Measurements from ENCODE around the gene FYN. TPM values are rescaled to one million over a fixed set of nuclear protein-coding genes. Genes with fewer than 3 reads are reported as not detected.

FYN gene
- total RNA-seq, 2 donors from 2014 or later, result 11.3 to 21.5 TPM

DNA sequence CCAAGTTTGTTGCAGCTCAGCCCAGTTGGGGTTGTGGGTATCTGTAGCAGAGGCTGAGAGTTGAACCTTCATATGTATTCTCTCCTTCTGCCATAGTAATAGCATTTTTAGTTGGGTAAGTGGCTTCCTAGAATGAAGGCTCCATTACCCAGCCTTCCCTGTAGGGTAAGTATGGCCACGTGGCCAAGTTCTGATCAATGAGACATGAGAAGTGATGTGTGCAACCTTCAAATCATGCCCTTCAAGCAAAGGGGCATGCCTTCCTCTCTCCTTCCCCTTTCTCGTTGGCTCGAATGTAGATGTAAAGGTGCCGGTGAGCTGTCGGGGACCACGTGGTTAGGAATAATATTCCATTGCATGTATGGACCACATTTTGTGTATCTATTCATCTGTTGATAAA, 254.8 kb downstream of the FYN start:
- H3K36me3 ChIP-seq, result no peaks in the 10 kb centered on the region
- no peak for DNase-seq

GRCh38 chr6:111617149-111617548, 256.1 kb downstream of the FYN start:
- Histone ChIP-seq H3K27me3 (no peaks in the 10 kb centered on the region), H3K9ac (ENCODE audit: low read depth in 2 of 2, low read length in 2 of 2) (no peak overlapping the region), H3K4me3 (no peak overlapping the region), H3K9me3 (no peaks in the 10 kb centered on the region), H3K27ac (no peak overlapping the region), H3K36me3 (no peaks in the 10 kb centered on the region), H3K4me1 (no peaks in the 10 kb centered on the region)
- intact Hi-C loops (cut with DNase I), result no loop called here
- DNase-seq, result no peak
- TF ChIP-seq, protein P1, sequence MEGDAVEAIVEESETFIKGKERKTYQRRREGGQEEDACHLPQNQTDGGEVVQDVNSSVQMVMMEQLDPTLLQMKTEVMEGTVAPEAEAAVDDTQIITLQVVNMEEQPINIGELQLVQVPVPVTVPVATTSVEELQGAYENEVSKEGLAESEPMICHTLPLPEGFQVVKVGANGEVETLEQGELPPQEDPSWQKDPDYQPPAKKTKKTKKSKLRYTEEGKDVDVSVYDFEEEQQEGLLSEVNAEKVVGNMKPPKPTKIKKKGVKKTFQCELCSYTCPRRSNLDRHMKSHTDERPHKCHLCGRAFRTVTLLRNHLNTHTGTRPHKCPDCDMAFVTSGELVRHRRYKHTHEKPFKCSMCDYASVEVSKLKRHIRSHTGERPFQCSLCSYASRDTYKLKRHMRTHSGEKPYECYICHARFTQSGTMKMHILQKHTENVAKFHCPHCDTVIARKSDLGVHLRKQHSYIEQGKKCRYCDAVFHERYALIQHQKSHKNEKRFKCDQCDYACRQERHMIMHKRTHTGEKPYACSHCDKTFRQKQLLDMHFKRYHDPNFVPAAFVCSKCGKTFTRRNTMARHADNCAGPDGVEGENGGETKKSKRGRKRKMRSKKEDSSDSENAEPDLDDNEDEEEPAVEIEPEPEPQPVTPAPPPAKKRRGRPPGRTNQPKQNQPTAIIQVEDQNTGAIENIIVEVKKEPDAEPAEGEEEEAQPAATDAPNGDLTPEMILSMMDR (IDR thresholded peaks at IDR 0.05), result no peak

More for the DNA sequence above, 254.8 kb downstream of the FYN start:
- H3K27me3 ChIP-seq, result no peaks in the 10 kb centered on the region
- TF ChIP-seq, protein P1 (IDR thresholded peaks at IDR 0.05), result no peak
- no peaks in the 10 kb centered on the region for H3K4me1 ChIP-seq
- H3K9ac ChIP-seq (ENCODE audit: low read depth in 2 of 2, low read length in 2 of 2), result no peak overlapping the region
- no peaks in the 10 kb centered on the region for H3K9me3 ChIP-seq
- intact Hi-C loops (cut with DNase I), result no loop called here
- H3K27ac ChIP-seq, result no peak overlapping the region
- H3K4me3 ChIP-seq, result no peak overlapping the region

- DNase-seq, result no peak
Observed at GRCh38 chr6:111615916-111616612, 257.2 kb downstream of the FYN start.

GRCh38 chr6:111614833-111615582, 258.2 kb downstream of the FYN start:
- H3K27ac ChIP-seq, result no peak overlapping the region
- TF ChIP-seq, protein P1 (IDR thresholded peaks at IDR 0.05), result no peak
- no peaks in the 10 kb centered on the region for H3K9me3 ChIP-seq
- intact Hi-C loops (cut with DNase I), result no loop called here
- DNase-seq, result peak; percentile 87
- no peaks in the 10 kb centered on the region for H3K36me3 ChIP-seq
- H3K4me3 ChIP-seq, result no peak overlapping the region
- H3K4me1 ChIP-seq, result no peaks in the 10 kb centered on the region
- H3K9ac ChIP-seq (ENCODE audit: low read depth in 2 of 2, low read length in 2 of 2), result peak overlapping the region in 1 of 2 donors; percentile 64
- H3K27me3 ChIP-seq, result no peaks in the 10 kb centered on the region

More at GRCh38 chr6:111615916-111616612, 257.2 kb downstream of the FYN start:
- Histone ChIP-seq H3K36me3 (no peaks in the 10 kb centered on the region), H3K9me3 (no peaks in the 10 kb centered on the region), H3K9ac (ENCODE audit: low read depth in 2 of 2, low read length in 2 of 2) (peak overlapping the region in 1 of 2 donors; percentile 64), H3K27me3 (no peaks in the 10 kb centered on the region), H3K27ac (peak overlapping the region; percentile 0), H3K4me1 (no peaks in the 10 kb centered on the region), H3K4me3 (no peak overlapping the region)
- intact Hi-C loops (cut with DNase I), result no loop called here
- TF ChIP-seq, protein P1 (IDR thresholded peaks at IDR 0.05), result no peak

DNA sequence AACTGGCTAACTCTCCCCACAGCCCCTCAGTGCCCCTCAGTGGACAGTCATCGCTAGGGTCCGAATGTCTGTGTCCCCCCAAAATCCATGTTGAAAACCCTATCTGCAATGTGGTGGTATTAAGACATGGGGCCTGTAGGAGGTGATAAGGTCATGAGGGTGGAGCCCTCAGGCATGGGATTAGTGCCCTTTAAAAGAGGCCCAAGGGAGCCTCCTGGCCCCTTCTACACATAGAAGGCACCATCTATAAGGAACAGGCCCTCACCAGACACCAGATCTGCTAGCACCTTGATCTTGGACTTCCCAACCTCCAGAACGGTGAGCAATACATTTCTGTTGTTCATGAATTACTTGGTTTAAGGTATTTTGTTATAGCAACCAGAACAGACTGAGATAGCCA, 260.9 kb downstream of the FYN start:
- Histone ChIP-seq H3K36me3 (no peaks in the 10 kb centered on the region), H3K9me3 (no peaks in the 10 kb centered on the region), H3K4me1 (no peaks in the 10 kb centered on the region), H3K4me3 (no peak overlapping the region), H3K9ac (ENCODE audit: low read depth in 2 of 2, low read length in 2 of 2) (no peak overlapping the region), H3K27ac (no peak overlapping the region), H3K27me3 (no peaks in the 10 kb centered on the region)
- DNase-seq, result no peak
- intact Hi-C loops (cut with DNase I), result no loop called here
- TF ChIP-seq, protein P1 (IDR thresholded peaks at IDR 0.05), result no peak
